HepG2 (cell line): ENCODE results near the gene SERTAD3. TPM values are rescaled to one million over a fixed set of nuclear protein-coding genes. Genes with fewer than 3 reads are reported as not detected.

Source experiments
- GMEB1 ChIP-seq: sonication (generic); formaldehyde crosslinking; IDR thresholded peaks from 2 replicates; pipeline ENCODE4 v1.5.1; 2020; ENCODE audit warnings: missing genetic modification reagents, mild to moderate bottlenecking, borderline replicate concordance
- HMGXB4 ChIP-seq, 2 experiments: sonication (generic) in 1 of 2; formaldehyde crosslinking in 1 of 2; IDR thresholded peaks; 2 replicates each; pipeline versions ENCODE4 v1.4.0 to v1.6.1; 2018 to 2020; ENCODE audit warnings: missing genetic modification reagents in 2 of 2, borderline replicate concordance in 1 of 2, low read depth in 1 of 2, mild to moderate bottlenecking in 1 of 2, missing biosample characterization in 1 of 2
- KDM1A ChIP-seq: IDR thresholded peaks from 2 replicates; pipeline ENCODE4 v1.6.1; 2016; ENCODE audit warnings: missing compliant biosample characterization
- KDM5B ChIP-seq: sonication (generic); formaldehyde crosslinking; IDR thresholded peaks from 2 replicates; pipeline ENCODE4 v1.4.0; 2020; ENCODE audit warnings: missing genetic modification reagents, mild to moderate bottlenecking, borderline replicate concordance
- NCOA2 ChIP-seq: sonication (generic); formaldehyde crosslinking; IDR thresholded peaks from 2 replicates; pipeline ENCODE4 v1.8.0; 2022; ENCODE audit warnings: inconsistent platforms
- NONO ChIP-seq, 2 experiments: fragments of 450-650 bp in 1 of 2; sonication (generic) in 1 of 2; formaldehyde crosslinking in 1 of 2; IDR thresholded peaks in 1 of 2; conservative IDR thresholded peaks in 1 of 2; 2 replicates each; pipeline versions ENCODE4 v1.6.1 to v1.8.0; 2017 to 2022; ENCODE audit warnings: mild to moderate bottlenecking in 1 of 2, missing genetic modification reagents in 1 of 2, moderate library complexity in 1 of 2
- PHF20 ChIP-seq: sonication (generic); formaldehyde crosslinking; IDR thresholded peaks from 2 replicates; pipeline ENCODE4 v1.5.0; 2020; ENCODE audit warnings: mild to moderate bottlenecking, missing genetic modification reagents
- TERF1 ChIP-seq: sonication (generic); formaldehyde crosslinking; IDR thresholded peaks from 2 replicates; pipeline ENCODE4 v1.8.0; 2022; ENCODE audit warnings: mild to moderate bottlenecking, missing genetic modification reagents, moderate library complexity
- ZNF280D ChIP-seq: sonication (generic); formaldehyde crosslinking; IDR thresholded peaks from 2 replicates; pipeline ENCODE4 v1.5.1; 2020; ENCODE audit warnings: mild to moderate bottlenecking, missing genetic modification reagents
- ZNF432 ChIP-seq: sonication (generic); formaldehyde crosslinking; IDR thresholded peaks from 2 replicates; pipeline ENCODE4 v1.5.0; 2020; ENCODE audit warnings: missing genetic modification reagents, mild to moderate bottlenecking, borderline replicate concordance
- ZNF609 ChIP-seq: sonication (generic); formaldehyde crosslinking; IDR thresholded peaks from 2 replicates; pipeline ENCODE4 v1.4.0; 2020; ENCODE audit warnings: mild to moderate bottlenecking, missing genetic modification reagents, borderline replicate concordance
- ZNF775 ChIP-seq: sonication (generic); formaldehyde crosslinking; IDR thresholded peaks from 2 replicates; pipeline ENCODE4 v1.4.0; 2020; ENCODE audit warnings: missing genetic modification reagents, mild to moderate bottlenecking, moderate library complexity, borderline replicate concordance
- polyA plus RNA-seq, 8 experiments: library from polyadenylated mRNA; depleted of rRNA in 3 of 8; stranded (reverse) in 7 of 8; unstranded in 1 of 8; fragments of >200 nt; fragmentation: Illumina TruSeq in 4 of 8; extraction: Trizol in 4 of 8; gene quantifications; 2 replicates each; pipeline versions ENCODE4 v1.2.1 to v1.2.3, GENCODE V29; 2011 to 2016; ENCODE audit warnings: low read depth in 4 of 8, missing spikeins in 1 of 8, mixed read lengths in 1 of 8; ENCODE audit not compliant: insufficient read depth in 1 of 8
- total RNA-seq, 5 experiments: library from RNA; depleted of rRNA; stranded (reverse); fragments of >200 nt; fragmentation: Illumina TruSeq; extraction: Trizol; gene quantifications; 2 replicates each; pipeline ENCODE4 v1.2.3, GENCODE V29; 2016; ENCODE audit warnings: low read depth in 1 of 5

Gene SERTAD3
- total and polyA plus RNA-seq, 2 of the 13 experiments (the other 11 are each of a cell fraction or from before 2014, with no cell fraction given), result 9.6 to 16.9 TPM

- TF ChIP-seq GMEB1 (CRISPR knock-in tag), result peak; percentile 83
- TF ChIP-seq NONO (IDR thresholded peaks at IDR 0.05), result no peak
- peak; percentile 94 for TF ChIP-seq NONO (CRISPR knock-in tag; conservative IDR thresholded peaks at IDR 0.05)
- TF ChIP-seq ZNF432 (CRISPR knock-in tag), result no peak
- 0 out of 2 replicates have a peak, but pooled peaks have one; percentile 10 for TF ChIP-seq ZNF609
- no peak for TF ChIP-seq ZNF280D (CRISPR knock-in tag)
- no peak; the same call in 1 of the 2 replicates for TF ChIP-seq NCOA2 (CRISPR knock-in tag)
- TF ChIP-seq KDM1A (CRISPR knock-in tag), result no peak
- no peak for TF ChIP-seq ZNF775
- TF ChIP-seq KDM5B (CRISPR knock-in tag), result peak; percentile 87
- peak; percentile 72 for TF ChIP-seq PHF20 (CRISPR knock-in tag)
- TF ChIP-seq HMGXB4 (CRISPR knock-in tag; IDR thresholded peaks at IDR 0.05; ENCODE audit: borderline replicate concordance in 1 of 2, low read depth in 1 of 2), result peak; percentile 63 to 91; a peak in 3 of 4 replicates
- TF ChIP-seq TERF1 (CRISPR knock-in tag), result peak; percentile 76; the same call in 1 of the 2 replicates
These were observed 23.1 kb downstream of the SERTAD3 start (continued) for GRCh38 chr19:40420766-40421765.
